Heart left ventricle (tissue), 13 donors: Measurements from ENCODE around the gene STIM2.

Experiments
- CTCF ChIP-seq, 12 donors: fragments of 200-600 bp; sonication (generic) in 4 of 12; IDR thresholded peaks; one replicate each; pipeline versions ENCODE4 v1.5.0 to v1.8.0; 2018 to 2022; ENCODE audit warnings: antibody characterized with exemption in 12 of 12, mild to moderate bottlenecking in 5 of 12
- POLR2A ChIP-seq, 2 donors: fragments of 450-650 bp; IDR thresholded peaks; one replicate each; pipeline ENCODE4 v1.6.1; 2017; ENCODE audit warnings: antibody characterized with exemption in 2 of 2, mild to moderate bottlenecking in 2 of 2, moderate library complexity in 2 of 2
- donor health status: ischemic (EF 13 %, LVEDD 7.1; RV severe dilation, severe dysfunction).
- donor health status: DM: no; HTN: yes; CAD: no.
- donor health status: DM: no; HTN: no; CAD: no.
- donor health status: ischemic (EF 25% LVEDD 6.9; RV normal size, moderate dysfunction).
- donor health status: ischemic (EF 25% LVEDD 5.7; RV mildly dilated, moderate dysfunction).
- donor health status: ischemic (EF 35%, LVEDD 5.7; RV mildly dilated, moderate dysfunction).
- donor health status: nonischemic (EF 11% LVEDD 7.7; RV severe dilation, severe dysfunction).
- donor health status: DM: yes; HTN: yes; CAD: no.
- donor health status: PGD.
- donor health status: ischemic (EF 29% LVEDD 5.4; RV normal size, mild dysfunction).
- donor health status: nonischemic (EF 23%, LVEDD 6.1; RV moderate dilation, normal function).

- no peak for TF ChIP-seq POLR2A (IDR thresholded peaks at IDR 0.05)
- no peak for TF ChIP-seq CTCF (IDR thresholded peaks at IDR 0.05)
Measured at GRCh38 chr4:26935397-26935796, 74.8 kb downstream of the STIM2 start.
